Amygdala (tissue), 56 donors: ENCODE measurements around the gene STUB1.

ENCODE experiments used
- DNase-seq, 56 donors: peaks; one replicate each; lab custom pipeline; 2025; lab: John Stamatoyannopoulos, UW

STUB1 gene

DNA sequence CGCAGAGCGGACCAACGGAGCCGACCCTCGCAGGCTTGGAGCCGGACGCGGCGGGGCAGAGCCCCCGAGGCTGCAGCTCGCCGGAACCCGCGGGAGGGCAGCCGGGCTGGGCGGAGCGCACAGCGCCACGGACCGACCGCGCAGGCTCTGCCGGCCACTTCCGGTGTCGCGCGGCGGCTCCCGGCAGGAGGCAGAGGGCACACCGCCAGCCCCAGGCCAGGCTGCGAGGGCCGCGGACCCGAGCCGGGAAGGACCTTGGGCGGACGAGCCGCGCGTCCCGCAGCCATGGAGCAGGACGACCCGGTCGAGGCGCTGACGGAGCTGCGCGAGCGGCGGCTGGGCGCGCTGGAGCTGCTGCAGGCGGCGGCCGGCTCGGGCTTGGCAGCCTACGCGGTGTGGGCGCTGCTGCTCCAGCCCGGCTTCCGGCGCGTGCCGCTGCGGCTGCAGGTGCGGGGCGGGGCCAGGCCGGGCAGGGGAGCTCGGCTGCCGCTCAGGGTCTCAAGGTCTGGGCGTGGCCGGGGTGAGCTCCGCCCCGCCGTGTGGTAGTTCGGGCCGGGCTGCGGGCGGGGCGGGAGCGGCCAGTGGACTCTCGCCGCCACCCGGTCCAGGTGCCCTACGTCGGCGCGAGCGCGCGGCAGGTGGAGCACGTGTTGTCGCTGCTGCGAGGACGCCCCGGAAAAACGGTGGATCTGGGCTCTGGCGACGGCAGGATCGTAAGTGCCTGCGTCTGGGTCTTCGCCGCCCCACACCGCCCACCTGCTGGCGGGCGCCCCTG is 41.0 kb downstream of the STUB1 start, which contains the start of gene ANTKMT:
Gene ANTKMT, plus strand, starts transcription at position 157 of the 775 bp plus-strand sequence. Its CDS starts 129 bp downstream, at position 286.
- DNase-seq: peak in 49 of 56 donors; percentile 28 to 88 (median 70)

DNA sequence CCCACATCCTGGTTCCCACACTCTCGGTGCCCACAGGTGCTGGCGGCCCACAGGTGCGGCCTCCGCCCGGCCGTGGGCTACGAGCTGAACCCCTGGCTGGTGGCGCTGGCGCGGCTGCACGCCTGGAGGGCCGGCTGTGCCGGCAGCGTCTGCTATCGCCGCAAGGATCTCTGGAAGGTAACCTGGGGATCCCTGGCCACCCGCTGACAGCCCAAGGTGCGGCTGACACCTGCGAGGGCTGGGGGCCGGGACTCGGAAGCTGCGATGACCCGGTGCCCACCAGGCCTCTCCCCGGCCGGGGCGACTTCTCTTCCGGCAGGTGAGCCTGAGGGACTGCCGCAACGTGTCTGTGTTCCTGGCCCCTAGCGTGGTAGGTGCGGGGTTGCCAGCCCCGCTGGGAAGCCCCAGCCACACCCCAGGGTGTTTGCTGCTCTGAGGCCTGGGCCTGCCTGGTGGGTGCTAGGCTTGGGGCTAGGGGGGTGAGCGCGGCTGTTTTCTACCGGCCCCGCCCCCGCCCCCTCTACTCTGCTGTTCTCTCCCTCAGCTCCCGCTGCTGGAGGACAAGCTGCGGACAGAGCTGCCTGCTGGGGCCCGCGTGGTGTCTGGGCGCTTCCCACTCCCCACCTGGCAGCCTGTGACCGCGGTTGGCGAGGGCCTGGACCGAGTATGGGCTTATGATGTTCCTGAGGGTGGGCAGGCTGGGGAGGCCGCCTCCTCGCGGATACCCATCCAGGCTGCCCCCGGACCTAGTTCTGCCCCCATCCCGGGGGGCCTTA is 41.7 kb downstream of the STUB1 start:
- DNase-seq: no peak

DNA sequence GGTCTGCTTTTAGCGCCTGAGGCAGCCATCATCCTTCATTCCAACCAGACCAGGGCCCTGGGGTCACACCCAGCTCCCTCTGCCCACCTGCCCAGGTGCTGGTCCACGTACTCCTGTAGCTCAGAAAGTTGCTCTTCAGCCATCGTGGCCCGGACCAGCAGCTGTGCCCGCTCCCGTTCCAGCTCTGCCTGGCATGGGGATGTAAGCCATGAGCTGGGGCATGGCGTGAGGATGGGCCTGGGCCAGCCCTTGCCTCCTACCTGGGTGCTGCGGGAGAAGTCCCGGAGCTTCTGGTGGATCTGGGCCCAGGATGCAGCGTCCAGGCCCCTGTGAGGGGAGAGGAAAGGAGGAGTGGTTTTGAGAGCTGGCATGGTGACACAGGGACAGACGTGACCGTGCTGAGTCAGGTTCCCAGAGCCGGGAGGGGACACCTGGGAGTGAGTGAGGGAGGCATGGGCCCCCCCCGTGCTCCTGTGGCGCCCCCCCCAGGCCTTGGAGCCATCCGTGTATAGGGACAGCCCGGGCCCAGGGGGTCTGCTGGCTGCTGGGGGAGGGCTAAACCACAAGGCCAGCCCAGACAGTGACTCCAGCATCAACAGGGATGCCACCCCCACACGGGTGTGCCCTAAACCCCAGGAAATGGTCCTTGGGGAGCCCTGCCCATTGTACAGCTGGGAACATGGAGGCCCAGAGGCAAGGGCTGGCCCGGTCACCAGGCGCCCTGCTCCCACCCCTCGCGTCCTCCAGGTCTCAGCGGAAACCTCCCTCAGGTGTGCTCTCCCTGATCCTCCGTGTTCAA is 42.8 kb downstream of the STUB1 start:
- no peak for DNase-seq

DNA sequence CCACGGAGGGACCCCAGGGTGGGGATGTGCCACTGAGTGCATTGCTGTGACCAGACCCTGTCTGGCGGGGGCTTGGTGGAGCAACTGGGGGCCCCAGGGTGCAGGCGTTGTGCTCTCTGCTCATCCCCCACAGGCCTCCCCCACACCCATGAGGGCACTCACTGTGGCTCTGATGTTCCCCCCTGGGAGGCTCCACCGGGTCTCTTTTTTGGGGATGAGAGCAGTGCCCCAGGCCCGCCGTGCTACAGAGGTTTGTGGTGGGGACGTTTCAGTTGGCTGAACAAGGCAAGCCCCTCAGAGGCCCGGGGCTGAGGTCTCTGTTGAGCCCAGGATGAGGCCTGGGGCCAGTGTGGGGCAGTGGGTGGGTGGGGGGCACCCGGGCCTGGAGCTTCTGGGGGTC is 43.5 kb downstream of the STUB1 start:
- DNase-seq: no peak

DNA sequence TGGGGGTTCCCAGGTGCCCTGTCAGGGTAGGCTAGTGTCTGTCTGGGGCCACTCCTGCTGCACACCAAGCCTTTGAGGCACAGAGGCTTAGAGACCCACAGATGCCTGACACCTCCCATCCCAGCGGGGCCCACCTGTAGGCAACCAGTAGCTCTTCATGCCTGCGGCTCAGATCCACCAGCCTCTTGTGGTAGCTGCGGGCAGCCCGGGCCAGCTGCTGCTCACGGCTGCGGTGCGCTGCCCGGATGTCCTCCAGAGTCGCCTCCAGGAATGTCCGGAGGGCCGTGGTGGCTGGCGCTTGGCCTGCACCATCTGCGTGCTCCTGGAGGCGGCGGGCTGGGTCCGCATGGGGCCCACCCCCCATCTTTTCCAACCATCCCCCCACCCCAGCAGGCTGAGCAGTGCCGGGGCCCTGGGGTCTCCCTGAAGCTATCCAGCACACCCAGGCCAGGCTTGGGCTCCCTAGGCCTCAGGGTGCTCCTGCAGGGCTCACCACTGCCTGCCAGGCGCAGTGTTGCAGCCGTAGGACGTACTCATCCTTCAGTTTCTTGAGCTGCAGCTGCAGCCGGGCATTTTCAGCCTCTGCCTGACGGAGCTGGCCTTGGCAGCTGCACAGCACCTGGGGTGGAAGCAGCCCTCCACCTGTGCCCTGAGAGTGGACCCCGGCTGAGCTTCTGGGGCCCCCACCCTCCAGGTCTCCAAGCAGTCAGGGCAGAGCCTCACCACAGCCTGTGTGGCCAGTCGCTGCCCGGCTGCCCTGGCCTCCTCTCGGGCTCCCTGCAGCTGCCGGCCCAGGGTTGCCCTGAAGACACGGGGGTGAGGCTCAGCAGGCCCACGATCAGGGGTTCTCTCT is 44.2 kb downstream of the STUB1 start:
- DNase-seq: no peak

DNA sequence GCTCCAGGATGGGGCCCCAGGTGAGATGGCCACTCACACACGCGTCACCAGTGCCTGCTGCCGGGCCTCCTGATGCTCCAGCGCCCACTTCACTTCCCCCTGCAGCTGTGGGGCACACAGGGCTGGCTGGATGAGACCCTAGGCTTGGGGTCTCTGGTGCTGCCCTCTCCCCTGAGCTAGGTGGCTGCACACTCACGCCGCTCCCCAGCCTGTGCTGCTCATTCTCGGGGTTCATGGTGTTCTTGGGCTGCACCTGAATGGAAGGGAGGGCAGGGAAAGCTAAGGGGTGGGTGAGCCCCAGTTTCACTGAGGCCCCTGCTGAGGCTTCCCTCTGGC is 44.8 kb downstream of the STUB1 start:
- no peak for DNase-seq

- DNase-seq: no peak
Measured at GRCh38 chr16:725463-726187, 45.4 kb downstream of the STUB1 start.

GRCh38 chr16:726188-726437 is 45.9 kb downstream of the STUB1 start:
- no peak for DNase-seq

DNA sequence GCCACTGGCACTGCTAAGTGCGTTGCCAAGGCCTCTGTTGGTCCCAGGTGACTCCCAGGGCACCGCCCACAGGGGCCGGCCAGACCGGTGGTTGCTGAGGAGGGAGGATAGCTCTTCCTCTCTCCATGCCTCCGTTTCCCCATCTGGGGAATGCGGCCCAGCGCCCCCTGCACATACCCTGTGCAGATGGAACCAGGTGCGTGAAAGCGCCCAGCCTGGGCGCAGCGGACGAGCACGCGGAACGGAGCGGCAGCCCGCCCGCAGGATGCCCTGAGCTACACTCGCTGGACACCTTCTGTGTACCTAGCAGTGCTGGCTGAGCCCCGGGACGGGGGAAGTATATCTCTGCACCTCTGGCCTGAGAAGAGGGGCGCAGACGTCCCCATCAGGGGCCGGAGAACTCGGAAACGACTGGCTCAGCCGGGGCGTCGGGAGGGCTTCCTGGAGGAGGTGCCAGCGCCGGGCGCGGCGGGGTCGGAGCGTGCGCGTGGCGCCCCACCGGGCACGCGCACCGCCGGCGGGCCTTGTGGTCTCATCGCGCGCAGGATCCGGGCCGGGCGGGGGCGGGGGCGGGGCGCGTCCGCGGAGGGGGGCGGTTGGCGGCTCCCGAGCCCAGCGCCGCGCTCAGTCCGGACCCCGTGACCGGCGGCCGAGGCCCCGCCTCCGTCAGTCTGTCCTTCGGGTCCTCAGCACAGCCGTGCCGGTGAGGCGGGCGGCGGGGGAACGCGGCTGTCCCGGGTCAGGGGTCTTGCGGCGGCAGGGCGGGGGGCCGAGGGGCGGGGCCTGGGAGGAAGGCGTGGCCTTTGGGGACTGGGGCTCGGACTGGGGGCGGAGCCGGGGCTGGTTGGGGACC is 46.5 kb downstream of the STUB1 start, which contains the start of the genes CCDC78 and HAGHL:
Gene CCDC78, minus strand, starts transcription at position 6 of the 853 bp plus-strand sequence. CDS start 76 bp downstream, outside the sequence.
Gene HAGHL, plus strand, starts transcription at position 669 of the 853 bp plus-strand sequence. CDS start 404 bp downstream, outside the sequence.
- DNase-seq: peak in 33 of 56 donors; percentile 21 to 77 (median 56)

- DNase-seq: no peak
Measured at GRCh38 chr16:727291-727977, 47.2 kb downstream of the STUB1 start.

DNA sequence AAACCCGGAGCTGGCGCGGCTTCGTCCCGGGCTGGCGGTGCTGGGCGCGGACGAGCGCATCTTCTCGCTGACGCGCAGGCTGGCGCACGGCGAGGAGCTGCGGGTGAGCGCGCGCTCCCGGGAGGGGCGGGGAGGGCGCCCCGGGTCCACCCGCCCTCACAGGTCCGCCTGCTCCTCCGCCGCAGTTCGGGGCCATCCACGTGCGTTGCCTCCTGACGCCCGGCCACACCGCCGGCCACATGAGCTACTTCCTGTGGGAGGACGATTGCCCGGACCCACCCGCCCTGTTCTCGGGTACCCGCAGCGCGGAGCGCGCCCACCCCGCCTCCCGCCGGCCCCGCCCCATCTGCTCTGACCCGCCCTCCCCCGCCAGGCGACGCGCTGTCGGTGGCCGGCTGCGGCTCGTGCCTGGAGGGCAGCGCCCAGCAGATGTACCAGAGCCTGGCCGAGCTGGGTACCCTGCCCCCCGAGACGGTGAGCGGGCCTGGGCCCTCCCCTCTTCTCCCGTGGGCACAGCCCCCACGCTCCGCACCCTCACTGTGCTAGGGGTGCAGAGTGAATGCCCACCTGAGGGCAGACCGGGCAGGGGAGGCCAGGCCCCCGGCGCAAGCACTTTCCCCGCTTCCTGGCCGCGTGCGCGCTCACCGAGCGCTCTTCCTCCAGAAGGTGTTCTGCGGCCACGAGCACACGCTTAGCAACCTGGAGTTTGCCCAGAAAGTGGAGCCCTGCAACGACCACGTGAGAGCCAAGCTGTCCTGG is 48.1 kb downstream of the STUB1 start:
- peak in 33 of 56 donors; percentile 11 to 75 (median 59) for DNase-seq

DNA sequence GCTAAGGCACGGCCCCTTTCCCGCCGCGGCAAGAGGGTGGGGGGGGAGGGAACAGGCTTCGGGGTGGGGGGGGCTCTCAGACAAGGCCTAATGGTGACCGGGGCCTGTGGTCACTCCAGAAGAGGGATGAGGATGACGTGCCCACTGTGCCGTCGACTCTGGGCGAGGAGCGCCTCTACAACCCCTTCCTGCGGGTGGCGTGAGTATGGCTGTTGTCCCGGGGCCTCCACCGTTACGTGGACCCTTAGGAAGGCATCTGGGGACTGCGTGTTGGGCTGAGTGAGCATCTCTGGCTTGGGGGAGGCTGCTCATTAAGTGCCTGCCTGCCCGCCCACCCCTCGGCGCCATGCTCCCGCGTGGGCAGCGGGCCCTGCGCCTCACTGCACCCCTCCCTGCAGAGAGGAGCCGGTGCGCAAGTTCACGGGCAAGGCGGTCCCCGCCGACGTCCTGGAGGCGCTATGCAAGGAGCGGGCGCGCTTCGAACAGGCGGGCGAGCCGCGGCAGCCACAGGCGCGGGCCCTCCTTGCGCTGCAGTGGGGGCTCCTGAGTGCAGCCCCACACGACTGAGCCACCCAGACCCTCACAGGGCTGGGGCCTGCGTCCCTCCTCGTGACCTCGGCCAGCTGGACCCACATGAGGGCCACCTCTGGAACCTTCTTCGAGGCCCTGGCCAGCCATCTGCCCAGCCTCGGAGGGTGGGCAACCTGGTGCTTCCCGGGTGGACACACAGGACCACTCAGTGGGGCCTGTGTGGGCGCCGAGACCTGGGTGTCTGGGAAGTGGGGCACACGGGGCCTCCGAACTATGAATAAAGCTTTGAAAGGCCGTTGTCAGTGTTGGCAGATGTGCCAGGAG is 48.9 kb downstream of the STUB1 start:
- peak in 7 of 56 donors; percentile 32 to 56 (median 42) for DNase-seq

DNA sequence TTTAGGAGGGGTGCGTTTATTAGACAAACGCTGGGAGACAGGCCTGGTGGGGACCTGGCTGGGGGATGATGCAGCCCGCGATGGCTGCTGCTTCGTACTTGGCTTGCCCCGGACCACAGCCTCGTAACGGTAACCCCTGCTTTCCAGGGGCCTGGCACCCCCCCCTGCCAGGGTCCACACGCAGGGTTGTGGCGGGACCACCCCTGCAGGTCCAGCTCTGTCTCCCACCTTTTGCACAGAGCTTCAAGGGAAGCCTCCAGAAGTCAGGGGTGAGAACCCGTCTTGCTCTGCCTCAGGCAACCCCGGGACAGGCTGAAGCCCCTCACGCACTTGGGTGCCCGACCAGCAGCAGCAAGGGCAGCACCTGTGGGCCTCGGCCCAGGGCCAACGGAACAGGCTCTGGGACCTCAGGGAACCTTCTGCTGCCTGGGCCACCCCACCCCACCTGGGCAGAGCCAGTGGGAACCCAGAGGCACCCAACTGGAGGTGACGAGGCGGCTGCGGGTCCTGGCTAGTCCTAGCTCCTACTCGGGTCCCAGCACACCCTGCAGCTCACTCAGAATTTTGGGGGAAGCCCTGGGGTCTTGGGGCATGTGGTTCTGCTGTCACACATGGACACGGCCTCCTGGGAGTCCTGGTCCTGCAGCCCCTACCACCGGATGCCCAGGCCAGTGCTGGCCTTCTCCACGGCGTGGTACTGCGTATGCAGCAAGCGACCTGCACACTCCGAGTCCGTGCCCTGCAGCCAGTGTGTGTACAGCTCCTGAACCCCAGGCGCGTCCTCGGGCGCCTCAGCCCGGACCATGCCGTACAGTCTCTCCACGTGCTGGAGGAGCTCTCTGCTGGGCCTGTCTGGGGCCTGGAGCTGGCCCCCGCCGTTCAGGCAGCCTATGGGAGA is 49.8 kb downstream of the STUB1 start:
- DNase-seq: no peak

DNA sequence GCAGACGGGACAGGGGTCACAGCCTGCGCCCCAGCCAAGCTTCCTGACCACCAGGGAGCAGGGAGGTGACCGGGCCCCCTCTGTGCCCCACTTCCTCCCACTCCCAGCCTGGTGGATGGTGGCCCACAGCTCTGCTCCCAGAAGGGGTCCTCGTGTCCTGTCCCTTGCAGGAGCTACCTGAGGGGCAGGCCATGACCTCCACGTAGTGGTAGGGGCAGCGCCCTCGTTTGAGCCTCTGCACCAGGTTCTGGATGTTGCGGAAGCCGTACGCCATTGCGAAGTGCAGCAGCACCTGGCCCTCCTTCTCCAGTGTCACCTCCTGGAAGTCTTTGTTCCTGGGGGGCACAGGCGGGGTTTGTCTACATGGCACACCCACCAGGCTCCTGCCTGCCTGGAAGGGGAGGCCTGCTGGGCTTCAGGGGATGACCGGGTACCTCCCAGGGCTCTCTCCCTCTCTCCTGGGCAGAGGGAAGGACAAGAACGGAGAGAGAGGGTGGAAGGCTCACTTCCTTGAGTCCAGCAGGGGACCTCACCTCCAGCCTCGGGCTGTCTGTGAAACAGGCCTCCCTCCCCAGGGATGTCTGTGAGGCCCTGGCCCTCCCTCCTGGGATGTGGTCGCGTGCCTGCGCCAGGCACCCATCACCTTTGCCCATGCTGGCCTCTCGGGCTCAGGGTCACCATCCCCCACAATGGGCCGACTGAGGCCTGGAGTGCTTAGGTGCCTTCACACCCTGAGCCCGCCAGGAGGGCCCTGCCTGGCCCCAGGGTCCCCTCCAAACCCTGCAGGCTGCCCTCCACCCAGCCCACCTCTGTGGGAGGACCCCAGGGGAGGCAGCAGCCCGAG is 50.7 kb downstream of the STUB1 start:
- DNase-seq: no peak
